OCI-M2 (cell line): ENCODE measurements around the gene RNF145.
"Not testable (repeated sequence)": the region's sequence is repeated elsewhere in the genome, so short reads cannot be mapped to it uniquely, and the experiment has no call there.

Source experiments
- DNase-seq: peaks from one replicate; lab custom pipeline; 2025; ENCODE audit not compliant: unreplicated experiment; lab: John Stamatoyannopoulos, UW

The RNF145 gene

GRCh38 chr5:159209438-159210209, at the start of gene RNF145:
Gene RNF145 (minus strand): TSS chr5:159209553. CDS start chr5:159203617, 5,936 bp downstream.
- no peak for DNase-seq

DNA sequence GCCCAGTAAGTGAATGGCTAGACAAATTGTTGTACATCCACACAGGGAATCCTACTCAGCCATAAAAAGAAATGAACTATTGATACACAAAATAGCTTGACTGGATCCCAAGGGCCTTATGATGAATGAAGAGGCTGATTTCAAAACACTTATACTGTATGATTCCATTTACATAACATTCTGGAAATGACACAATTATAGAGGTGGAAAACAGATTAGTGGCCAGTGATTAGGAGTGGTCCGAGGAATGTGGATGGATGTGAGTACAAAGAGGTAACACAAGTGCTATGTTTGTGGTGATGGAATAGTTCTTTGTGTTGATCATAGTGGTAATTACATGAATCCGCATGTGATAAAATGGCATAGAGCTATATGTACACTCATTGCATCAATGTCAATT, 49.0 kb upstream of the RNF145 start:
- DNase-seq = no peak

DNA sequence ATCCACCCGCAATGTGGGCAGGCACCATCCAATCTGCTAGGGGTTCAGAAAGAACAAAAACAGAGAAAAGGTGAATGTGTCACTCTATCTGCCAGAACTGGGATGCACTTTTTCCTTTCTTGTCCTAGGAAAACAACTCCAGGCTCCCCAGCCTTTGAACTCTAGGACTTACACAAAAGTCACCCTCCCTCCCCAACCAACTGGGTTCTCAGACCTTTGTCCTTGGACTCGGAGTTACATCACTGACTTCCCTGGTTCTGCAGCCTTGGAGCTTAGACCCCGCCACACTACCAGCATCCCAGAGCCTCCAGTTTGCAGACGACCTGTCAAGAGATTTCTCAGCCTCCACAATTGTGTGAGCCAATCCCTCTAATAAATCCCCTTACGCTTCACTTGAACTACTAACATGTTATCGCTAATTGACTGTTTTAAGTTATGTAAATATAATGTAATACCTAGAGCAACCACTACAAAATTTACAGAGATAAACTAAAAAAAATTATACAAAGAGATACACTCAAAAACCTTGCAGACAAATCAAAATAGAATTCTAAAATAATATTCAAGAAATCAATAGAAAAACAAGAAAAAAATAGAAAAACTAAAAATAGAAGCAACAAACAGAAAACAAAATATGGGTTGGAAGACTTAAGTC, 48.4 kb upstream of the RNF145 start:
- no peak for DNase-seq

DNA sequence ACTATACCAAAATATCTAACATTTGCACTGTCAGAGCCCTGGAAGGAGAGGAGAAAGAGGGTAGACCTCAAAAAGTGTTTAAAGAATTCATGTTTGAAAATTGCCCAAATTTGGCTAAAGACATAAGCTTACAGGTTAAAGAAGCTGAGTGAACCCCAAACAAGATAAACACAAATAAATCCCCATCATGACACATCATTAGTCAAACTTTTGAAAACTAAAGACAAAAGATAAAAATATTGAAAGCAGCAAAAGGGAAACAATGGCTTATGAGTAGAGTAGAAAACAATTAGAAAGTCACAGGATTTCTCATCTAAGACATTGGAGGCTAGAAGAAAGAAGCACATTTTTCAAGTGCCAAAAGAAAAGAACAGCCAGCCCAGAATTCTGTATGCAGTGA, 47.7 kb upstream of the RNF145 start:
- no peak for DNase-seq

GRCh38 chr5:159252195-159252594, 42.8 kb upstream of the RNF145 start:
- DNase-seq = no peak

GRCh38 chr5:159249158-159249557, 39.8 kb upstream of the RNF145 start:
- DNase-seq = no peak

GRCh38 chr5:159244890-159245289, 35.5 kb upstream of the RNF145 start:
- no peak for DNase-seq

DNA sequence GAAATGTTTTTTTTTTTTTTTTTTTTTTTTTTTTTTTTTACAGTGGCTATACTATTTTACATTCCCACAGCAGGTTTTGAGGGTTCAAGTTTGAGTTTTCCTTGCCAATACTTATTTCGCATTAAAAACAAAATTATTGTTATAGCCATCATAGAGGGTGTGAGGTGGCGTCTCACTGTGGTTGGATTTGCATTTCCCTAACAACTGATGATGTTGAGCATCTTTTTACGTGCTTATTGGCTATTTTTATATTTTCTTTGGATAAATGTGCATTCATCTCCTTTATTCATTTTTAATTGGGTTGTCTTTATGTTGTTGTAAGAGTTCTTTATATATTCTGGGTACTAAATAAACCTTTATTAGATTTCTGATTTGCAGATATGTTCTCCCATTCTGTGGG, 34.8 kb upstream of the RNF145 start:
- no peak for DNase-seq

GRCh38 chr5:159243385-159243784, 34.0 kb upstream of the RNF145 start:
- DNase-seq = no peak

DNA sequence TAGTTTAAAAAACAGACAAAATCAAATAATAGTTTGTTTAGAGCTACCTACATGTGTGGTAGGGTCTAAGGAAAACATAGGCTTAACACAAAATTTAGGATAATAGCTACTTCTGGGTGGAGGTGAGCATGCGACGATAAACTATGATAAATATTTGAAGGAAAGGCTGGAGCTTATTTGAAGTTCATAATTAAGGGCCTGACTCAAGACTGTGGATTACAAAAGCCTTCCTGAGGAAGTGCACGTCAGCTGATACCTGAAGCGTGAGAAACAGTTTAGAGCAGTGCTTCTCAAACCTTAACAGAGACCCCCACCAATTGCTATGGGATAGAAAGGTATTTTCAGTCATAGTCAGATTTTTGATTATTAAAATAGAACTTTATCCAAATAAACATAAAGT, 33.3 kb upstream of the RNF145 start:
- DNase-seq = no peak

- DNase-seq = no peak
These were observed 32.7 kb upstream of the RNF145 start for GRCh38 chr5:159241946-159242552.

GRCh38 chr5:159240301-159240870, 31.0 kb upstream of the RNF145 start:
- DNase-seq = no peak

DNA sequence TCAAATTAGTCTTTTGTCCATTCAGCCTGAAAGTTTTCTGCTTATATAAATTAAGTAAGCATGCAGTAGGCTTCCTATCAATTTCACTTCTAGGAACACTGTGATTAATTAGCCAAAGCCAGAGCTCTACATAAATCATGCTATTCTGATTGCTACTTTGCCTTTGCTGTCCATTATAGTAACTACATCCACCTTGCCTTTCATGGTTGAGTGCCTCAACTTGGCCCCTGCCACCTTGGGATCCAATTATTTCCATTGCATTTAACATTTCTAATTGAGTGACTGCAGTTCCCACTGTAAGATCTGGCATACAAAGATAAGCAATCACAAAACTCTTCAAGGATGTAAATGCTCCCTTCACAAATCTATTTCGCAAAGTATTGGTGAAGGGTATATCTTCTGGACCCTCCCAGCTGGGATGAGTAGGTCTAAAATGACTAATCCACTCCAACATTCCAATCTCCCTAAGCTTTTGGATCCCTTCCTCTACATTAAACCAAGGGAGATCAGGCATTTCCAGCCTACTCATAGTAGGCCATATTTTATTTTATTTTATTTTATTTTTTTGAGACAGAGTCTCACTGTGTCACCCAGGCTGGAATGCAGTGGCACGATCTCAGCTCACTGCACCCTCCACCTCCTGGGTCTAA, 26.6 kb upstream of the RNF145 start:
- DNase-seq = not testable (repeated sequence)

DNA sequence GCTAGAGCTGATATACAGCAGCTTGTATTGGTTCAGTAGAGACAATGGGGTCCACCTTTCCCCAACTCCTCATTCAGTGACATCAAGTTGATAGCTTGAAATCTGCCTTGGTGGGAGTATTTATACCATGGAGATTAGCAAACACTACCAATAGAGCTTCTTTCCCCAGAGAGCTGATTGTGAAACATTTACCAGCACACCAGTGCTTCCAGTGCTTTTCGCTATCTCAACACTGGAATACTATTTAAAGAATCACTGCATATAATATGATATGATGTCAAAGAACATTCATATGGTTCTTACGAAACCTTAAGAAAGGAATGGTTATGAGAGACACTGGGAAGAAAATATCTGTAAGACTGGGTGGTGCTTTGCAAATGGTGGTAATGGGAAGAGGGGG, 21.8 kb upstream of the RNF145 start:
- no peak for DNase-seq

- no peak for DNase-seq
These were observed 21.3 kb upstream of the RNF145 start for GRCh38 chr5:159230657-159231056.

- DNase-seq = not testable (repeated sequence)
These were observed 18.7 kb upstream of the RNF145 start for GRCh38 chr5:159228097-159228496.

DNA sequence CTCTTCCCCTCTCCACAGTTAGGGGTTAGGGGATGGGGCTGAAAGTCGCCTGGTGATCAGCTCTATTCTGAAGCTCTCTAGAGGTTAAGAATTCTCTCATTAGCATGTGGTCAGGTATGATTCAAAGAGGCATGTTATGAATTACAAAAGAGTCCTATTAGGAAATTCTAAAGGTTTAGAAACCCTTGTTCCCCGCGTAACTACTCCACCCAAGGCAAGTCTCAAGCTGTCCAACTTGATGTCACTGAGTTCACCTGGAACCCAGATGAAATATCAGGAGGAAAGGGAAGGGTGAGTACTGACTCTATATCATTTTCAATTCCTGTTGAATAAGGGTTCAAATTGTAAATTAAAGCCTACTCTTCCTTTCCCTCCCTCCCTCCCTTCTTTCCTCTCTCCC, 18.1 kb upstream of the RNF145 start:
- DNase-seq = no peak

GRCh38 chr5:159226451-159226850, 17.1 kb upstream of the RNF145 start:
- no peak for DNase-seq

- DNase-seq = no peak
These were observed 15.1 kb upstream of the RNF145 start for GRCh38 chr5:159224471-159224870.

- no peak for DNase-seq
These were observed 14.1 kb upstream of the RNF145 start for GRCh38 chr5:159223469-159223868.

GRCh38 chr5:159220206-159220605, 10.9 kb upstream of the RNF145 start:
- DNase-seq = no peak
